ENCODE data around the gene UBAC2.

UBAC2 gene

DNA sequence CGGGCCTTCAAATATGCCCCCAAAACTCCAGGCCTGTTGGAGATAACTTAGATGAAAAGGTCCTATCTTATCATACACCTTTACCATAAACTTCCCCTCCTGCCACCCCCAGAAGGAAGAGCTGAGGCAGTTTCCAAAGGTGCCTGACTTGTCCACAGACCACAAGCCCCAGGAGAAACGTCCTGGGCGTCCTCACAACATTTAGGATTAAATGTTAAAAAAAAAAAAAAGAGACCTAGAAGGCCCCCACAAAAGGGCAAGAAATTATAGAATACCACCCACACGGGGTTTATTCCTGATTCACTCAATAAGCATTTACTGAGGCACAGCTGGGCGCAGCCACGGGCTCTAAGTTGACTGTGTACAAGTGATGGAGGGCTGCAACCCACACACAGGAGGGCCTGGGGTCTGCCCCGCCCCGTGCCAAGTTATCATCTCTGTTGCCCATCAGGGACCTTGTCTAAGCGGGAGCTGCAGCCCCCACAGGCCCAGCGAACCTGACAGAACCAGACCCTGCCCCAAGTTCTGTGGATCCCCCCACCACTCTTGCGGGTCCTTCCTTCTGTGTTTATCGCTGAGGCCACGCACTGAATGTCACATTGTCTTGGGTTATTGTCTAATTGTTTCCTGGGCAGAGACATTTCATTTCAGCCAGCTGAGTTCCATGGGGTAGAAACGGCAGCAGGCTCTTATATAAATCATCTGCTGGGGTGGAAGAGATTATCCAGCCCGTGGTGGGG, 217.6 kb downstream of the UBAC2 start:
- TF ChIP-seq, protein P1, sequence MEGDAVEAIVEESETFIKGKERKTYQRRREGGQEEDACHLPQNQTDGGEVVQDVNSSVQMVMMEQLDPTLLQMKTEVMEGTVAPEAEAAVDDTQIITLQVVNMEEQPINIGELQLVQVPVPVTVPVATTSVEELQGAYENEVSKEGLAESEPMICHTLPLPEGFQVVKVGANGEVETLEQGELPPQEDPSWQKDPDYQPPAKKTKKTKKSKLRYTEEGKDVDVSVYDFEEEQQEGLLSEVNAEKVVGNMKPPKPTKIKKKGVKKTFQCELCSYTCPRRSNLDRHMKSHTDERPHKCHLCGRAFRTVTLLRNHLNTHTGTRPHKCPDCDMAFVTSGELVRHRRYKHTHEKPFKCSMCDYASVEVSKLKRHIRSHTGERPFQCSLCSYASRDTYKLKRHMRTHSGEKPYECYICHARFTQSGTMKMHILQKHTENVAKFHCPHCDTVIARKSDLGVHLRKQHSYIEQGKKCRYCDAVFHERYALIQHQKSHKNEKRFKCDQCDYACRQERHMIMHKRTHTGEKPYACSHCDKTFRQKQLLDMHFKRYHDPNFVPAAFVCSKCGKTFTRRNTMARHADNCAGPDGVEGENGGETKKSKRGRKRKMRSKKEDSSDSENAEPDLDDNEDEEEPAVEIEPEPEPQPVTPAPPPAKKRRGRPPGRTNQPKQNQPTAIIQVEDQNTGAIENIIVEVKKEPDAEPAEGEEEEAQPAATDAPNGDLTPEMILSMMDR (conservative IDR thresholded peaks at IDR 0.05; ENCODE audit: low read depth, low read length) = no peak
- no peak for DNase-seq (ENCODE audit: low read depth)
- H3K4me3 ChIP-seq (ENCODE audit: low read depth, low read length) = no peak overlapping the region

DNA sequence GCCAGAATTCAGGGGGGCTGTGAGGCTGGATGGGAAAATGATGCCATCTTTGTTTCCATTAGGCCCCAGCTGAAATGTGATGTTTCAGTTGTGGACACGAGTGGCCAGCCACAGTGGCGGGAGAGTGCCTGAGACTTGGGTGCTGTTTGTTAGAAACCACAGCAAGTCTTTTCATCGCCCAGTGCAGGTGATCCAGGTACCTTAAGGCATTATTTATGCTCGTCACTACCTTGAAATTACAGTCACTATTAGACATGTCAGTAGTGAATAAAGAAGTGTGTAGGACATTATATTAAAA, 218.1 kb downstream of the UBAC2 start:
- no peak overlapping the region for H3K4me3 ChIP-seq (ENCODE audit: low read depth, low read length)
- TF ChIP-seq, protein P1 (conservative IDR thresholded peaks at IDR 0.05; ENCODE audit: low read depth, low read length) = no peak
- no peak for DNase-seq (ENCODE audit: low read depth)

DNA sequence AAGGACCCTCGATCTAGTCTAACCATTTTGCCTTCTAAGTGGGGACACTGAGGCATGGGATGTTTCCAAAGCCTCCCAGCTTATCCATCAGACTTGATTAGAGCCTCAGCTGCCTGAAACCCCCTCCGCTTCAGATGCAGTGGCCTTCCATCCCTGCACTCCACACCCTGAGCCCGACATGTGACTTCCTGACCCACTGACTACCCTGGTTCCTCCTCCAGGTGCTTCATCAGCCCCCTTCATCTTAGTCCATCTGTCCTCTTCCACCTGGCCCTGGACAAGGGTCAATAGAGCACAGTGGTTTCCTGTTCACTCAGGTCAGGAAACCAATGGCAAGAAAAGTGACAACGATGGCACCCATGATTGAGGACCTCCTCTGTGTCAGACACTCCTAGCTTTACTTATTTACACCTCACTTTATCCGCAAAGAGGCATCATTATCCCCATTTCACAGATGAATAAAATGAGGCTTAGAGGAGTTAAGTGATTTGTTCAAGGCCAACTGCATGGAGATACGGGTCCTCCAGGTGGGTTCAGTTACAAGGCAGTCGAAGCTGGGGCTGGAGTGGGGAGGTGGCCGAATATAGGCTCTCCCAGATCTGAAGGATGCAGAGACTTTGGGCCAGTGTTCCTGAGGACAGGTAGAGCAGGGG, 219.1 kb downstream of the UBAC2 start:
- TF ChIP-seq, protein P1 (conservative IDR thresholded peaks at IDR 0.05; ENCODE audit: low read depth, low read length) = no peak

DNA sequence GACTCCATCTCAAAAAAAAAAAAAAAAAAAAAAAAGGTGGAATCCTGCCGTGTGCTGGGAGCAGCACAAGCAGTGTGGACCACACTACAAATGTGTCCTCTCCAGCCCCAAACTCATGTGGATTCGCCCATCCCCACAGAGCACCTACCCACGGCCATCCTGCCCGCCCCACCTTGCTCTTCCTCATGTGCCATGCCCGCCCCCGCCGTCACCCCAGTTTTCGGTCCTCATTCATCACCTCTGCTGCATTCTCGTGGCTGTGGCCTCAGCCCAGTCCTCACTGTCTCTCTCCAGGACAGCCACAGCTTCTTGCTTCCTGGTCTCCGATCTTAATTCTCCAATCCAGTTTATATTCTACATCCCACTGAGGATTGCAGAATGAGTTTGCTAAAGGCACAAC, 220.6 kb downstream of the UBAC2 start:
- DNase-seq (ENCODE audit: low read depth) = no peak
- TF ChIP-seq, protein P1 (conservative IDR thresholded peaks at IDR 0.05; ENCODE audit: low read depth, low read length) = no peak
- H3K4me3 ChIP-seq (ENCODE audit: low read depth, low read length) = no peak overlapping the region

More for the DNA sequence above, 219.1 kb downstream of the UBAC2 start:
- DNase-seq (ENCODE audit: low read depth) = no peak
- H3K4me3 ChIP-seq (ENCODE audit: low read depth, low read length) = no peak overlapping the region

DNA sequence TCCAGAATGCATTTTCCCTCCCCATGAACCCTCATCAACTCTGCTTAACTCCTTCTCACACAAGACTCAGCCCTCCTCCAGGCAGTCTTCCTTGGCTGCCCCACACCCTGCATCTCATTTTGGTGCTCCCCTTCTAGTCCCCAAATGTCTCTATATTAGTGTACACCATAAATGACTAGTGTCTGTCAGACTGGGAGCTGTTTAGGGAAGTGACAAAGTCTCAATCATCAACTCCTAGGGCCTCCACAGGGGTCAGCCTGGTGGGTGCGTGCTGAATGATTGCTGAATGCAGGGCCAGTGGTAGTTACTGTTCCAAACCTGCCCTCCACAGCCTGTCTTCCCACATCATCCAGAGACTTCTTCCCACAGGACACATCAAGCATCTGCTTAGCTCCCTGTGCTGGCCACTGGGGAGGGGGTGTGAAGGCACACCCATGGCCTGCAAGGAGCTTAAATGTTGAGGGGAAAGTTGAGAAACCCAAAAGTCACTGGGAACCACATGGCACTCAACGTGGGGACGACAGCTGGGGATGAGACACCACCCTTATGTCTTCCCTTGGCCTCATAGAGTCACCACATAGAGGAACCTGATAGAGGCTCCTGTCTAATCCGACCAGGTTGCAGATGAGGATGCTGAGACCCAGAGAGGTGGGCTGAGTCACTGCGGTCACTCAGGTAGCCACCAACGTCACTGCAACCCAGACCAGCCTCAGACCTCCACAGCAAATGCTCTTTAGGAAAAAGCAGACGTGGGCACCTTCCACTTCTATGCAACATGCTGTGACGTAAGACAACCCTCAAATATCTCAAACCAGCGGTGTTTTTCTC, 221.3 kb downstream of the UBAC2 start:
- DNase-seq (ENCODE audit: low read depth) = no peak

DNA sequence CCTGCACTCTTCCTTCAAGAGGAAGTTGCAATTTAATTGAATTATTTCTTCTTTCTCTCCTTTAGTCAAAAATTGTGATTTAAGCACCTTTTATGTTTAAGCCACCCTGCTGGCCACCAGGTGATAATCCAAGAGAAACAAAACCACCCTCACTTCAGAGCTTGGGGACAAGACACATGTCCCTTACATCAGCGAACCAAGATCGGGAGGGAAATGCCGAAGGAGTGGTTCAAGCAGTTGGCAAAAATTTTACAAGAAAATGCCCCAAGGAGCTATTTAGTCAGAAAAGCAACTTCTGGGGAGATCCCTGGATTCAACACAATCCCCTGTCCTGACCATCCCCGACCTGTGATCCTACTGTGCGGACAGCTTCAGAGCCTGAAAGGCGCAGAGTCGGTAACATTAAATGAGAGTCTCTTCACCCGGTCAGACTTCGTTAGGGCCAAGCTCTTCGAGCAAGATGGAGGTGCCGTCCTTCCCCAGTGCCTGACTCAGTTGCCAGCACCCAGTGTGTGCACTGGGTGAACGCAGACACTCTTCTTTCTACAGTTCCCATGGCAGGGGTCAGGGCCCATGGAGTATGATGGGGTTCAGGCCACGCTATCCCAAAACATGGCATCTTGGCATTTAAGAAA, 222.0 kb downstream of the UBAC2 start:
- no peak overlapping the region for H3K4me3 ChIP-seq (ENCODE audit: low read depth, low read length)
- TF ChIP-seq, protein P1 (conservative IDR thresholded peaks at IDR 0.05; ENCODE audit: low read depth, low read length) = no peak
- no peak for DNase-seq (ENCODE audit: low read depth)

More for the DNA sequence above, 221.3 kb downstream of the UBAC2 start:
- TF ChIP-seq, protein P1 (conservative IDR thresholded peaks at IDR 0.05; ENCODE audit: low read depth, low read length) = no peak
- H3K4me3 ChIP-seq (ENCODE audit: low read depth, low read length) = no peak overlapping the region
